Effector memory CD4-positive, alpha-beta T cell (primary cell): ENCODE measurements around the gene UGP2.

ENCODE experiments used
- DNase-seq, 3 donors: peaks; one replicate each; pipeline ENCODE4 v3.0.0-alpha.2; 2020
- H3K27ac ChIP-seq: 2 replicates; pipeline ENCODE4 v1.7.0; 2013; ENCODE audit warnings: mild to moderate bottlenecking, low read length, moderate library complexity; ENCODE audit not compliant: insufficient read depth, poor library complexity, severe bottlenecking
- H3K27me3 ChIP-seq: replicated peaks from 2 replicates; pipeline ENCODE4 v1.7.0; 2013; ENCODE audit warnings: mild to moderate bottlenecking, low read length; ENCODE audit not compliant: insufficient read depth, control insufficient read depth, poor library complexity, severe bottlenecking
- H3K36me3 ChIP-seq: 2 replicates; pipeline ENCODE4 v1.7.0; 2013; ENCODE audit warnings: mild to moderate bottlenecking, low read length, moderate library complexity; ENCODE audit not compliant: control insufficient read depth, insufficient read depth
- H3K4me1 ChIP-seq: 2 replicates; pipeline ENCODE4 v1.7.0; 2013; ENCODE audit warnings: low read length, mild to moderate bottlenecking; ENCODE audit not compliant: control insufficient read depth, insufficient read depth, poor library complexity, severe bottlenecking
- H3K4me3 ChIP-seq: 2 replicates; pipeline ENCODE4 v1.7.0; 2013; ENCODE audit warnings: low read length, low read depth, mild to moderate bottlenecking; ENCODE audit not compliant: insufficient read depth, poor library complexity, severe bottlenecking
- H3K9me3 ChIP-seq: 2 replicates; pipeline ENCODE4 v1.7.0; 2013; ENCODE audit warnings: mild to moderate bottlenecking, low read length, moderate library complexity; ENCODE audit not compliant: control insufficient read depth

UGP2 gene

DNA sequence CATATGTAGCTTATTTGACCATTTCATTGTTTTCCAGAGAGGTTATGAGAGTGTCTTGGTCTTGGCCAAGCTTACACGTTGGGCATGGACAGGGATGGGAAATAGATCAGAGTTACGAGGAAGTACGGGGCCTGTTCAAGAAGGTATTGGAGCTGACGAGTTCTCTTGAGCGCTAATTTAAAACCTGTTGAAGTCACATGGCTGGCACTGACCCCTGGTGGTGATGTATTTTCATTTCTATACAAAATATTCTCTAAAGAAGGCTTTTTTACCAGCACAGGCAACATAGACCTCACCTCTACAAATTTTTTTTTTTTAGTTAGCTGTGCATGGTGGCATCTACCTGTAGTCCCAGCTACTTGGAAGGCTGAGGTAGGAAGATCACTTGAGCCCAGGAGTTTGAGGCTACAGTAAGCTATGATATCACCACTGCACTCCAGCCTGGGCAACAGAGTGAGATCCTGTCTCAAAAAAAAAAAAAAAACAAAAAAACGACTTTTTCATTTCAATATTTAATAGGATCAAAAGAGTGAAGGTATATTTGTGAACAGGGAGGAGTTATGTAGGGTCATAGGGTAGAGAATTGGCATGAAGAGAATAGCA, 19.6 kb downstream of the UGP2 start:
- H3K4me1 ChIP-seq = peaks cover 4% of the 10 kb centered on the region
- no peaks in the 10 kb centered on the region for H3K27me3 ChIP-seq
- peak; percentile 11 to 45 (median 33) for DNase-seq
- H3K9me3 ChIP-seq = no peaks in the 10 kb centered on the region
- no peak overlapping the region for H3K27ac ChIP-seq
- H3K4me3 ChIP-seq = no peak overlapping the region
- H3K36me3 ChIP-seq = peaks cover 32% of the 10 kb centered on the region

DNA sequence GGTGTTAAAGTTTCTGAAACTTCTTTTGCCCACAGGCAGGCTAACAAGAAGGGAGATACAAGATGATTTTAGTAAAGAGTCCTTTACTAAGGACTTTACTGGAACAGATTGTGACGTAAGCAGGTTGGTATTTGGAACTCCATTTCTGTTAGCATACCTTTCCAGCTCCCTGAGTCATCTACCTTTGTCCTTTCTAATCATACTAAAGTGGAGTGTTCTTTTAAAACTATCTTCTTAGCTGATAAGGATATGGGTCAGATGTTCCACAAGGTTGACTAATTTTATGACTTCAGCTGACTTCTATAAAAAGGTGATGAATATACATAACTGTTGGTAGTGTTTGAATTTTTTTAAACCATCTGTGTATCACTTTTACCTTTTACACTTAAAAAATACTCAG, 21.1 kb downstream of the UGP2 start:
- peaks cover 26% of the 10 kb centered on the region for H3K36me3 ChIP-seq
- H3K27me3 ChIP-seq = no peaks in the 10 kb centered on the region
- no peak overlapping the region for H3K4me3 ChIP-seq
- H3K27ac ChIP-seq = no peak overlapping the region
- DNase-seq = no peak
- no peaks in the 10 kb centered on the region for H3K9me3 ChIP-seq
- peaks cover 7% of the 10 kb centered on the region for H3K4me1 ChIP-seq

DNA sequence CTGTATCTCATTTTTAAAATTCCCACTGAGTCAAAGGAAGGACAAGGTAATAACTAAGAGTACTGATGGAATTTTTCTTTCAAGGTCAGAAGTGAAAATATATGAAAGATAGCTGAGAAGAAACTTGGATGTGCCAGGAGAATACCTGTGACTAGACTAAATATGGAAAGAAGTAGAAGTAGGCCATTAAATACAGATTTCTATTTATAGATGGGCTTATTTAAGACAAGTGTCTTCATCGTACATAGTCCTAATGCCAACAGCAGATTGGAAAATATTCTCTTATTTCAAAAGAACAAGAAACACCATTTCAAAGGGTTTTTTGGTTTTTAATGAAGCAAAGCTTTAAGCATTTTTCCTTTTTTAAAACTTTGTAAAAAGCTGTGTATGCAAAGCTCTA, 22.0 kb downstream of the UGP2 start:
- no peaks in the 10 kb centered on the region for H3K27me3 ChIP-seq
- H3K9me3 ChIP-seq = no peaks in the 10 kb centered on the region
- no peak overlapping the region for H3K27ac ChIP-seq
- peaks cover 23% of the 10 kb centered on the region for H3K36me3 ChIP-seq
- H3K4me3 ChIP-seq = no peak overlapping the region
- DNase-seq = no peak
- peaks cover 7% of the 10 kb centered on the region for H3K4me1 ChIP-seq

DNA sequence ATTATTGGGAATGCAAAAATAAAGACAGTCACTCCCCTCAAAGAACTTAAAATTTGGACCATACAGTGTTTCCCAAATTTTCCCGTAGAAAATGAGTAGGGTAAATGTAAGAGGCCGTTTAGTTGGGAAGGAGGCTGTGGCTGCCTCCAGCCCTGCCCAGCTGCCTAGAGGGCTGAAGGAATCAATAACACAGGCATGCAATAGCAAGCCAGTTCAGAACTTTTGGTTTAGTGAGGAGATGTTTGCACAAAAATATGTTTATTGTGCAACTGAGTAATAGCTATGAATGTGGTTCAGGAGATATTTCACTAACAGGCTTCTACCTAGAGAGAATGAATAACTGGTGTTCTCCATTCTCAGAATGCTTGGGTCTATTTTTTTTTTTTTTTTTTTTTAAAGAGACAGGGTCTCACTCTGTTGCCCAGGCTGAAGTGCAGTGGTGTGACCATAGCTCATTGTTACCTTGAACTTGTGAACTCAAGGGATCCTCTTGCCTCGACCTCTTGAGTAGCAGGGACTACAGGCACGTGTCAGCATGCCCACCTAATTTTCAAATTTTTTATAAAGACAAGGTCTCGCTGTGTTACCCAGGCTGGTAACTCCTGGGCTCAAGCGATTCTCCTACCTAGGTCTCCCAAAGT, 23.6 kb downstream of the UGP2 start:
- H3K27me3 ChIP-seq = no peaks in the 10 kb centered on the region
- H3K36me3 ChIP-seq = peaks cover 15% of the 10 kb centered on the region
- H3K9me3 ChIP-seq = no peaks in the 10 kb centered on the region
- H3K4me3 ChIP-seq = no peak overlapping the region
- H3K27ac ChIP-seq = no peak overlapping the region
- H3K4me1 ChIP-seq = peaks cover 7% of the 10 kb centered on the region
- no peak for DNase-seq

DNA sequence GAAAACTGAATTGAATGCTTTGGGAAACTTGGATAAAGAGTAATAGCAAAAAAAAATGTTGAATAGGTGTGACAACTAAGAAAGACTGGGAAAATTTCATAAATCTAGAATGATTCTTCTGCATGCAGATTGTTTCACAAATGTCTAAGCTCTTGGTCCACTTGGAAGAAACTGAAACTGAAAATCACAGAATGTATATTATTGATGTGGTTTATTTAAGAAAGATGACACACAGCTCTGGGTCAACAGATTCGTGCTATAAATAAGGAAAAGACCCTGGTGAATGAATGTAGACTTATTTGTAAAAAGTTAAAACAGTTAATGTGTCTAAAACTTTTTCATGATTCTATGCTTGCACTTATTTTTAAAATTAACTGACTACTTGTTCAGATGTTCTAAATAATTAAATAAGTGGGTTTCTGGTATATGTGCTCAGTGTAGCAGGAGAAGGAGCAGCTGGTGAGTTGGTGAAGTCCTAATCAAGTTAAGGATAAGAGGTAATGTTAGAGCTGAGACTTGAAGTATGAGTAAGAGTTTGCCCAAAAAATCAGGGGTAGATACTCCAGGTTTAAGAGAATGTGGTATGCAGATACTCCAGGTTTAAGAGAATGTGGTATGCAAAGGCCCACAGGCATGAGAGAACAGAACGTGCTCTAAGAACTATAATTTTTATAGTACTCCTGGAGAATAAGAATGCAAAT, 24.5 kb downstream of the UGP2 start:
- Histone ChIP-seq H3K36me3 (peaks cover 15% of the 10 kb centered on the region), H3K27me3 (no peaks in the 10 kb centered on the region), H3K4me3 (no peak overlapping the region), H3K9me3 (no peaks in the 10 kb centered on the region), H3K27ac (no peak overlapping the region), H3K4me1 (peaks cover 7% of the 10 kb centered on the region)
- no peak for DNase-seq

DNA sequence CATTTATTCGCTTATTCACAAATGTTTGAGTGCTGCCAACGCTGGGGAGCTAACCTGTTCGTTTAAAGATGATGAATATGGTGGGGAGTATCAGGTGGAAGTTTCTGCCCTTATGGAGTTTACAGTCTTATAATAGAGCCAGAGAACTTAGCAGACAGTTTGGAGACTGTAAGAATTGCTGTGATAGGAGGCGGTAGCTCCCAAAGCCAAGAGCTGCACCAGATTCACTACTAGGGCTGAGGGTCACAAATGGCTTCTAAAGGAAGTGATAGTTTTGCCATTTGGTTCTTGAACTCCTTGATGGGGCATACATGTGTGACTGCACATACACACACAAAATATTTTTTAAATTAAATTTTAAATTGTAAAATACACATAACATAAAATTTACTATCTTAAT, 29.0 kb downstream of the UGP2 start:
- Histone ChIP-seq H3K4me3 (no peak overlapping the region), H3K27ac (no peak overlapping the region), H3K36me3 (no peaks in the 10 kb centered on the region), H3K4me1 (peaks cover 7% of the 10 kb centered on the region), H3K27me3 (no peaks in the 10 kb centered on the region), H3K9me3 (no peaks in the 10 kb centered on the region)
- no peak for DNase-seq

DNA sequence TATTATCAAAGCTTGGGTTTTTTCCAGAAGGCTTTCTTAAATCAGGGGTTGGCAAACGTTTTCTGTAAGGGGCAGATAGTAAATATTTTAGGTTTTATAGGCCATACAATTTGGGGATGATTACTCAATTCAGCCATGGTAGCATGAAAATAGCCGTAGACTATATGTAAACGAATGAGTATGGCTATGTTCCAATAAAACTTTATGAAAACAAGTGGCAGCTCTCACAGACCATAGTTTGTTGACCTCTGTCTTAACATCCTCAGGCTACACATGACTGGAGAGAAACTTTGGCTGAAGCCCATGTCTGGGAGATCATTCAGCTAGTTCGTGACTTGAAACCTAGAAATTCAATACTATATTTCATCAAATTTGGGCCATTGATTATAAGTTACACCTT, 30.2 kb downstream of the UGP2 start:
- no peaks in the 10 kb centered on the region for H3K27me3 ChIP-seq
- no peaks in the 10 kb centered on the region for H3K9me3 ChIP-seq
- H3K4me3 ChIP-seq = no peak overlapping the region
- no peak for DNase-seq
- H3K27ac ChIP-seq = no peak overlapping the region
- no peaks in the 10 kb centered on the region for H3K36me3 ChIP-seq
- H3K4me1 ChIP-seq = no peaks in the 10 kb centered on the region

DNA sequence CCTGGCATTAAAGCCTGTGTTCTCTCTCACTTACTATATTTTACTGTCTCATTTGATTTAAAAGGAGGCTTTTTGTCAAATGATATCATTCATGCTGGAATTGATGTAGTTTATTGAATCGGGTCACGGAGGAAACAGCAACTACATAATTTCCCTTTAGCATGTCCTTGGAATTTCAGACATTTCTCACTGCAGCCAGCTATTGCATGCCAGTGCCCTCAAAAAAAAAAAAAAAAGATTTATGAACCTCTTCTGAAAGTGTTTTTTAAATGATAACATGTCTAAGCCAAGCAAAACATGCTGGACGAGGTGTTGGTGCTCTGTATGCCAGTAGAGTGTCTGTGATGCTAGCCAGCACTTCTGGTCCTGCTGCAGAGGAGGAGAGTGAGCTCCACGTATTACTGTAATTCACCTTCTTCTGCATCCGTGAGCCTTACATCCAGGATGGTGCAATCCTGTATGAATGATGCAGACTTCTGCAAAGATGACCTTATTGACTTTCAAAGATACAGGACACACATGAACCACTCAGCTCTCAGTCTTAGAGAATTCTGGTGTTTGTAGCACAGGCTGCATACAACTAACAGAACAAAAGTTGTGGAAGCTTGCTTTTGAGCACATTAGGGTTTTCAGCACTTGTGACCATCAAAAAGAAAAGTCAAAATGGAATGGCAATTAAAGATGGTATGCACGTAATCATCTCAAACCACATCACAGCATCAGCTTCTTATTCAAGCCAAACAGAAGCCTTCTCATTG, 31.1 kb downstream of the UGP2 start:
- no peak overlapping the region for H3K27ac ChIP-seq
- no peaks in the 10 kb centered on the region for H3K4me1 ChIP-seq
- no peaks in the 10 kb centered on the region for H3K27me3 ChIP-seq
- no peaks in the 10 kb centered on the region for H3K36me3 ChIP-seq
- no peaks in the 10 kb centered on the region for H3K9me3 ChIP-seq
- DNase-seq = no peak
- no peak overlapping the region for H3K4me3 ChIP-seq

DNA sequence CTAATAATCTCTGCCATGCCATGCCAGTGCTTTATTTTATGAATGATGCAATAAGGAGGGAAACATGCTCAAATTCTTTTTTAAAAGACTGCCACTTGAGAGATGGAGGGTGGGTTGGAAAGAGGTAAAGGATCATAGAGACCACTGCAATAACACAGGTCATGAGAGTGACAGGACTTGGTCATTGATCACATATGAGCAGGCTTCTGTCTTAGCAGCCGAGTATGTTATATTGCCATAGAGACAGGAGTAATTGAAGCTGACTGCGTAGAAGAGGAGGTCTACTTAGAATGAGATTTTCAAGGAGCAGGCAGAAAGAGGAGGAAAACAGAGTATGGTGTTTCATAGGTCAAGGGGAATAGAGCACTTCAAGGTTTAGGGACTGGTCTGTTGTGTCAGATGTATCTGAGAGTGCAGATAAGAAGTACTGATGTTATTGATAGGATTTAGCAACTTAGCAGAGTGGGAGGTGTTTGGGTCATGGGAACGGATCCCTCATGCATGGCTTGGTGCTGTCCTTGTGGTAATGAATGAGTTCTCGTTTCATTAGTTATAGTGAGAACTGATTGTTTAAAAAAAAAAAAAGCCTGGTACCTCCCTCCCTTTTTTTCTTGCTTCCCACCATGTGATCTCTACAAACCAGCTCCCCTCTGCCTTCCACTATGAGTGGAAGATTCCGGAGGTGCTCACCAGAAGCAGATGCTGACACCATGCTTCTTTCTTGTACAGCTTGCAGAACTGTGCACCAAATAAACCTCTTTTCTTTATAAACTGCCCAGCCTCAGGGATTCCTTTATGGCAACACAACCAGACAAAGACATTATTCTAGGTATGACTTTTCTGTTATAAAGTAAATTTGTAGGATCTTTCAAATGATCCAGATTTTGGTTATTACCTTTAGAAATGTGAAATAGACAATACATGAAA, 32.8 kb downstream of the UGP2 start:
- no peak for DNase-seq
- H3K27me3 ChIP-seq = no peaks in the 10 kb centered on the region
- H3K27ac ChIP-seq = no peak overlapping the region
- no peak overlapping the region for H3K4me3 ChIP-seq
- H3K9me3 ChIP-seq = no peaks in the 10 kb centered on the region
- H3K36me3 ChIP-seq = no peaks in the 10 kb centered on the region
- H3K4me1 ChIP-seq = no peaks in the 10 kb centered on the region
